ENCODE results near the gene MYO5A.
"Not testable (repeated sequence)": the region's sequence is repeated elsewhere in the genome, so short reads cannot be mapped to it uniquely, and the experiment has no call there.

The MYO5A gene

DNA sequence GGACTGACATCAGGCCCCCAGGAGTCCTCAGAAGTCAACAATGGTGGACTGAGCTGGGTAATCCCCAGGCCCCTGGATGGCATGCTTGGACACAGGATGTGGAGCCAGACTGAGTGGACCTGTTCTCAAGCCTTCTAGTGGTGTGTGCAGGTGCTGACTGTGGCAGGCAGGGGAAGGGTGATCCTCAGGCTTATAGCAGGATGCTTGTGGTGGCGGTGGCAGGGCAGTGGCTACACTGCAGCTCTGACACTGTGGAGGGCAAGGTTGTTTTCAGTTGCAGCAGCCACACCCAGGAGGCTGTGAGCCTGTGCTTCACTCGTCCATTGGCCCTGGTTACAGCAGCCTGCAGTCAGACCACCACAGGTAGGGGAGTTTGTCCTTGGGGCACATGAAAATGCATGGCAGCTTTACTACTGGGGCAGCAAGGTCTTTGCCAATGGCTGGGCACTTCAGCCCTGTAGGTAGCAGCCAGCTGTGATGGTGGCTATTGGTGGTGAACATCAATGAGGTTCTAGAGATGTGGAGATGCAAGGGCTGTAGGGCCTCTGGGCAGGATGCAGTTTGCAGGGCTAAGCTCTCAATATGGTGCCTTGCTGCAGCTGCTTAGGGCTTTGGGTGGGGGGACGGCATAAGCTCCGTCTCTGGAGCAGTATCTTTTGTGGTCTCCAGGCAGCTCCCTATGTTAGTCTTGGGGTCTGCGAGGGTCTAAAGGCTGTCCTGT is 17.5 kb upstream of the MYO5A start:
- in situ Hi-C loops (cut with MboI; ENCODE audit: low sequenced_read_pairs): no loop called here

GRCh38 chr15:52540374-52541012 is 11.8 kb upstream of the MYO5A start:
- in situ Hi-C loops (cut with MboI; ENCODE audit: low sequenced_read_pairs): no loop called here

DNA sequence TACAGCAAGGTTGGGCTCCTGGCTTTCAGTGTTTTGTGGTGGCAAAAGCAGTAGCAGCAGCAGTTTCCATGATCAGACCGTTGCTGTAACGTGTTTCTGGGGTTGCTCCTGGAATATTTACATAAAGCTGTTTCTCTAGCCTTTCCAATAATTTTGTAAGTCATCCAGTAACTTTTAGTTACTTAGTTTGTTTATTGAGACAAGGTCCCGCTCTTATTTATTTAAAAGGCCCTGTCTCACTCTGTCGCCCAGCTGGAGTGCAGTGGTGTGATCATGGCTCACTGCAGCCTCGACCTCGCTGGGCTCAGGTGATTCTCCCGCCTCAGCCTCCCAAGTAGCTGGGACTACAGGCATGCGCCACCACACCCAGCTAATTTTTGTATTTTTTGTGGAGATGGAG is 8.8 kb upstream of the MYO5A start:
- in situ Hi-C loops (cut with MboI; ENCODE audit: low sequenced_read_pairs): no loop called here

GRCh38 chr15:52532427-52532826 is 3.7 kb upstream of the MYO5A start:
- in situ Hi-C loops (cut with MboI; ENCODE audit: low sequenced_read_pairs): no loop called here

DNA sequence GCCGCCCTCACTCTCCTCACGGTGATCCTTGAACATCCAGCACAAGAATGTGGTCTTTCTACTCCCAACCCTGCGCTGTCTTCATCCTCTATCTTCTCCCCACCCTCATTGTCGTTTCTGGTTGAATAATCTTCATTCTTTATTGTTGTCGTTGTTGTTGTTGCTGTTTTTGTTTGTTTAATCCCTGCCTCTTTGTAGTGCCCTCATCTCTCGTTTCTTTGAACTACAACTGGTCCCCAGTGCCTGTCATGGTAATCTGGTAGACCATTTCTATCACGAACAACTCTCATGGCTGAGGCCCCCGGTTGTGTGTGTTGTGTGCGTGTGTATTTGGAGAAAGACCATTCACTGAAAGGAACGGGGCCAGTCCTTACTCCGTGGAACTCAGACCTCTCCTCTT is 1.3 kb upstream of the MYO5A start:
- in situ Hi-C loops (cut with MboI; ENCODE audit: low sequenced_read_pairs): no loop called here

- in situ Hi-C loops (cut with MboI; ENCODE audit: low sequenced_read_pairs): no loop called here
Measured at GRCh38 chr15:52529341-52529924, 753 bp upstream of the MYO5A start.

DNA sequence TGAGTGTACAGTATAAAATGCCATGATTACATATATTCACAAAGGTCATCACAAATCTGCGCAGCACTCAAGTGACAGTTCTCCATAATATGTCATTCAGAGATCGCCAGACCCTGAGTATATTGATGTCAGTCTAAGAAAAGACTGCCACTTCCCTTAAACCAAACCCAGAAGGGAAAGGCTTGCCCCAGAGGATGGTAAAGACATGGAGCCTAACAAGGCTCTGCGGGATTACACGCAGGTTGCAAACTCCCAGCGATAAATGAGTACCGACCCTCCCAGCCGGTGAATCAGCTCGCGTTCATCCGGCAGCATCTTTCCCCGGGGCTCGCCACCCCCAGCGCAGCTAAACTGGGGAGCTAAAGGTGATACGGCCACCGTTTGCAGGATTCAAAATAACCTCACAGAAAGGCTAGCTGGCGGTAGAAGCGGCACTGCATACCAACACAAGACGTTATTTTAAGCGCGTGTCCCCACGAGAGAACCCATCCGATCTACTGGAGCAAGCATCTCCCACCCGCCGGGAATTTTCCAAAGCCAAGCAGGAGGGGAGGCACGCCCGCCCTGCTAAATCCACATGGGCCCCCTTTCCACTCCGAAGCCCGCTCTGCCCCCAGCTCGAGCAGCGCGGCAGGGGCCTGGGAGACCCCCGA is 643 bp downstream of the MYO5A start:
- in situ Hi-C loops (cut with MboI; ENCODE audit: low sequenced_read_pairs): no loop called here

DNA sequence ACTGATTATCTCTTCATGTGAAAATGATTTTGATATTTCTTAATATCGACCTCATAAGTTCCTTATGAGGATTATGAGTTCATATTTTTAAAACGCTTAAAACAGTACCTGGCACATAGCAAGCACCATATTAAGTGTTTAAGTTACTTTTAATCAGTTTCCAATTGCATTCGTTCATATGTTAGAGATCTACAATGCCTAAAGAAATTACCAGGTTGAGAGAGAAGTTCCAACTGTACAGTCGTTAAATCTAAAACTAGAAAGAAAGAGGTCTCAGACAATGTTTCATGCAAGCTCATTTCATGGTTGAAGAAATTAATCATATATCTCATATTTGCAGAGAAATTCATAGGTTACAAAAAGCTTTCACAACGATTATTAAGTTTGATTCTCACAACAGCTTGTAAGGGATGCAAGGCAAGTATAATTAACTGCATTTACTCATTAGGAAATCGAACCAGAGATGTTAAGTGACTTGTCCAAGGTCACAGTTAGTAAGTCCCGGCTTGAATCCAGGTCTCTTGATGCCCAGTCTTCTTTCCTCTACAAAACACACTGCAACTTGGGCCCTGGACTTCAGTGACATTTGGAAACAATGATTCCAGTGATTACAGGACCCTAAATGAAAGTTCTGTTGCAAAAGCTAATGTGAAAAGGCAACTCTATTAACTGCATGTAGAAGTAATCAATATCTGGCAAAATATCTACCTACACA is 1.3 kb downstream of the MYO5A start:
- in situ Hi-C loops (cut with MboI; ENCODE audit: low sequenced_read_pairs): no loop called here

- in situ Hi-C loops (cut with MboI; ENCODE audit: low sequenced_read_pairs): no loop called here
Measured at GRCh38 chr15:52524223-52525136, 4.2 kb downstream of the MYO5A start.

DNA sequence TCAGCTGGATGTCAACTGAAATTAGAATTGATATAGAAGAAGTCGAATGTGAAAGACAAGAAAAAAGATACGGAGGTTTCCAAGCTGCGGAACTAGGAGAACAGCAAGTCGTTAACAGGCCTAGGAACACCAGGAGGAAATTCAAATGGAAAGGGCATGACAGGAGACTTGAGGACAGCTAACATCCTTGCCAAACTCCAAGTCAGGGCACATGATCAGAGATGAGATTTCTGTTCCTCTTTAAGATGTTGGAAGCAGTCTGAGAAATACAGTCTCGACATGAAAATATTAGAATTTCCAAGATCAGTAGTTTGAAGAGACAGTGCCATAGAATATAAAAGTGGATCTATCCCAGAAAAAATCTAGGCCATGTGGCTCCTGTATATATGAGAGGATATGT is 5.0 kb downstream of the MYO5A start:
- in situ Hi-C loops (cut with MboI; ENCODE audit: low sequenced_read_pairs): no loop called here

DNA sequence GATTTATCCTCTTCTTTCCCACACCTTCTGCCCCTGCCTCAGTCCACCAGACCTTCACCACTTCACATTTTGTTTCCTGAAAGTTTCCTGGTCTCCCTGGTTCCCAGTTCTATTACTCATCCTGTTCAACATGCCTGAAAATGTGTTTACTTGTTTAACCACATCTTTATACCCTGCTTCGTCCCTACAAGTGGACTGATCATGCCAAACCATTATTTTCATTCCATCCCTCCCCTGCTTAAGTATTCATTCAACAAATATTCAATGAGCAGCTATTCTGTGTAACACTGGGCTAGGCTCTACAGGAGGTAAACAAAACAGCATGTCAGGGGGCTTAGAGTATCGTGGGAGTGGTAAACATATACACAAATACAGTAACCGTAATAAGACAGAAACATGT is 5.5 kb downstream of the MYO5A start:
- in situ Hi-C loops (cut with MboI; ENCODE audit: low sequenced_read_pairs): no loop called here

- in situ Hi-C loops (cut with MboI; ENCODE audit: low sequenced_read_pairs): no loop called here
Measured at GRCh38 chr15:52521682-52522081, 7.0 kb downstream of the MYO5A start.

GRCh38 chr15:52520421-52520820 is 8.3 kb downstream of the MYO5A start:
- in situ Hi-C loops (cut with MboI; ENCODE audit: low sequenced_read_pairs): no loop called here

GRCh38 chr15:52518487-52519371 is 10.0 kb downstream of the MYO5A start:
- in situ Hi-C loops (cut with MboI; ENCODE audit: low sequenced_read_pairs): no loop called here

DNA sequence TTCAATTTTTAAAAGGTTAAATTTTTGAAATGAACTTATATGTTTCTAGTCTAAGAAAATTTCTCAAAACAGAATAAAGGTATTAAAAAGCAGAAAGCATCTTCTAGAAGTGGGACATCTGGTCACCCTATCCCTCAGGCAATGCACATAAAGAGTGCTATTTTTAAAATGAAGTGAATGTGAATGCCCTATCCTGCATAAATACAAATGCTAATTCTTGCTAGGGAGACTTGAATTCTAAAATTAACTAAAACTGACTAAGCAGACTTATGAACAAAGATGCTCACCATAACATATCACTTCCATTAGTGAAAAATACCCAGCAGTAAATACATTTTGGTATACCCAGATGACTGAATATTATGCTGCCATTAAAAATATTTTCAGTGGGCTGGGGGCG is 11.7 kb downstream of the MYO5A start:
- in situ Hi-C loops (cut with MboI; ENCODE audit: low sequenced_read_pairs): no loop called here

DNA sequence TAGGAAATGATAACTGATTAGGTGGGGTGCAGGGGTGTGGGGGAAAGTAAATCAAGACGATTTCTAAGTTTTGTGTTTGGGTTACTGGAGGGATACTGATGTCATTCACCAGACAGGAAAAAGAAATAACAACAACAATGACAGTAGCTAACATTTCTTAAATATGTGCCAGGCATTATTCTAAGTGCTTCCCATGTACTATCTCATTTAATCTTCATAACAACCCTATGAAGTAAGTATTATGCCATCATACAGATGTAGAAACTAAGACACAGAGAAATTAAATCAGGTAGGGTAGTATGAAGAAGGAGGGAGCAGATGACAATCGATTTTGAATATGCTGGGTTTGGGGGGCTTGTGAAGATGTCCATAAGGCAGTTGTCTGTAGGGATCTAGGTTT is 13.3 kb downstream of the MYO5A start:
- in situ Hi-C loops (cut with MboI; ENCODE audit: low sequenced_read_pairs): no loop called here

DNA sequence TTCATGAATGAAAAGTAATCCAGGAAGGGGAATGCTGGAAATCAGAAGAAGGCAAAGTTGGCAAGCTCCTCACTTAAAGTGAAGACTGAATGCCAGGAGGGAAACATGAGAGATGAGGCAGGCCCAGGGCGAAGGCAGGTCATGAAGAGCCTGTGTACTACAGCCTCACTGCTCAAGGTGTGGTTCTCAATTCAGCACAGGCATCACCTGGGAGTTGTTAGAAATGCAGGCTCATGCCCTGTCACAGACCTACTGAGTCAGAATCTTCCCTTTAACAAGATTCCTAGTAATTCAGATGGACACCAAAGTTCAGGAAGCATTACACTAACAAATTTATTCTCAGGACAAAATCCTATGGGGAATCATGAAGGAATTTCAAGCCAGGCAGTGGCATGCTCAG is 14.2 kb downstream of the MYO5A start:
- in situ Hi-C loops (cut with MboI; ENCODE audit: low sequenced_read_pairs): no loop called here

GRCh38 chr15:52512869-52513268 is 15.8 kb downstream of the MYO5A start:
- in situ Hi-C loops (cut with MboI; ENCODE audit: low sequenced_read_pairs): not testable (repeated sequence)

DNA sequence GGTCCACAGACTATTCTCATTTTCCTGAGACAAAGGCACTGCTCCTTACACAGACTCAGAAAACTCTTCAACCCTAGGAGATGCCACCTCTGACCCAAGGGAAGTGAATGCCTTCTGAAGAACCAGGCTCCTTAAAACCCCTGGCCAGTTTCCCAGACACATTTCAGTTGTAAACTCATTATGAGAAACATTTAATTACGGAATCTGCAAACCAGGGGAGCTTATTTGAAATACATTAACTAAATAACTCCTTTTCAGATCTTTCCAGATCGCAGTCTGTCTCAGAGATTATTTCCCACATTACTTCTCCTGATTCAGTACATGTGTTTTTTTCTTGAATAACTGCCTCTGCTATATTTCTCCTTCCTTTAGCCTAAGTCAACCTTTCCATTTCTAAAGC is 17.6 kb downstream of the MYO5A start:
- in situ Hi-C loops (cut with MboI; ENCODE audit: low sequenced_read_pairs): no loop called here
